Measurements from ENCODE around the gene SYCE1.
"Not testable (repeated sequence)": the region's sequence is repeated elsewhere in the genome, so short reads cannot be mapped to it uniquely, and the experiment has no call there.

SYCE1 gene

GRCh38 chr10:133565441-133566294, at the start of gene SYCE1:
Gene SYCE1 (minus strand): TSS chr10:133565583. CDS start chr10:133565529, 54 bp downstream.
- no peak for FAIRE-seq

GRCh38 chr10:133614830-133615580, 49.6 kb upstream of the SYCE1 start:
- FAIRE-seq = no peak

- FAIRE-seq = no peak
Measured at GRCh38 chr10:133613699-133614098, 48.3 kb upstream of the SYCE1 start.

- no peak for FAIRE-seq
Measured at GRCh38 chr10:133611079-133611478, 45.7 kb upstream of the SYCE1 start.

GRCh38 chr10:133608855-133609254, 43.5 kb upstream of the SYCE1 start:
- FAIRE-seq = peak; percentile 87

GRCh38 chr10:133603434-133603833, 38.1 kb upstream of the SYCE1 start:
- not testable (repeated sequence) for FAIRE-seq

- peak; percentile 57 for FAIRE-seq
Measured at GRCh38 chr10:133600657-133601056, 35.3 kb upstream of the SYCE1 start.

- FAIRE-seq = not testable (repeated sequence)
Measured at GRCh38 chr10:133599869-133600268, 34.5 kb upstream of the SYCE1 start.

- FAIRE-seq = no peak
Measured at GRCh38 chr10:133592716-133593115, 27.3 kb upstream of the SYCE1 start.

- no peak for FAIRE-seq
Measured at GRCh38 chr10:133590970-133591359, 25.6 kb upstream of the SYCE1 start.

- FAIRE-seq = no peak
Measured at GRCh38 chr10:133590226-133590969, 25.0 kb upstream of the SYCE1 start.

- not testable (repeated sequence) for FAIRE-seq
Measured at GRCh38 chr10:133577037-133577436, 11.7 kb upstream of the SYCE1 start.

- FAIRE-seq = peak; percentile 17
Measured at GRCh38 chr10:133573460-133573859, 8.1 kb upstream of the SYCE1 start.

GRCh38 chr10:133572055-133572454, 6.7 kb upstream of the SYCE1 start:
- not testable (repeated sequence) for FAIRE-seq

- FAIRE-seq = not testable (repeated sequence)
Measured at GRCh38 chr10:133569801-133570200, 4.4 kb upstream of the SYCE1 start.

GRCh38 chr10:133568831-133569527, 3.6 kb upstream of the SYCE1 start:
- FAIRE-seq = not testable (repeated sequence)

- FAIRE-seq = no peak
Measured at GRCh38 chr10:133568287-133568614, 2.9 kb upstream of the SYCE1 start.

GRCh38 chr10:133567609-133568286, 2.4 kb upstream of the SYCE1 start:
- FAIRE-seq = no peak

- FAIRE-seq = no peak
Measured at GRCh38 chr10:133567119-133567518, 1.7 kb upstream of the SYCE1 start.

GRCh38 chr10:133564816-133565215, 567 bp downstream of the SYCE1 start:
- no peak for FAIRE-seq

GRCh38 chr10:133559216-133559615, 6.2 kb downstream of the SYCE1 start:
- no peak for FAIRE-seq

- FAIRE-seq = no peak
Measured at GRCh38 chr10:133557381-133557780, 8.0 kb downstream of the SYCE1 start.
